Measurements from ENCODE around the gene CTLA4.

DNA sequence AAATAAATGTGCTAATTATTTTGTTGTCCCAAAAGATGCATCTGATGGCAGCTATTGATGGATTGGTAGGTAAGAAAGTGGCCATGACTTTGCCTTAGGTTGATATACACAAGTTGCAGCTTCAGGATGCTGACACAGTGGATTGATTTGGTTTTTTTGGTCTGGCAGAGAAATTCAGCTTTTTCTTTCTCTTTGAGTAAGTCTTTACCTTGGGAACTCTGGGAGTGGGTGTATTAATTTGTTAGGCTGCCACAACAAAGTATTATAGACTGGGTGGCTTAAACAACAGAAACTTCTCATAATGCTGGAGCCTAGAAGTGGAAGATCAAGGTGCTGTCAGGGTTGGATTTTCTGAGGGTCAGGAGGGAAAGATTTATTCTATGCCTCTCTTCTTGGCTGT is 49.2 kb downstream of the CTLA4 start:
- no peak for TF ChIP-seq POLR2AphosphoS5 (IDR thresholded peaks at IDR 0.05; ENCODE audit: low read depth, low read length)
- no peak for TF ChIP-seq POLR2A (IDR thresholded peaks at IDR 0.05; ENCODE audit: low read depth, low read length)
- no peak for TF ChIP-seq TAF1 (IDR thresholded peaks at IDR 0.05; ENCODE audit: borderline replicate concordance, low read depth, low read length)

Data from GM12892 (cell line).